DMS114 treated with DMSO at 0.1 percent for 48 hours (cell line): ENCODE measurements around the gene LANCL2.

Source experiments
- DNase-seq: peaks from one replicate; lab custom pipeline; 2025; ENCODE audit not compliant: unreplicated experiment; lab: John Stamatoyannopoulos, UW

LANCL2 gene

DNA sequence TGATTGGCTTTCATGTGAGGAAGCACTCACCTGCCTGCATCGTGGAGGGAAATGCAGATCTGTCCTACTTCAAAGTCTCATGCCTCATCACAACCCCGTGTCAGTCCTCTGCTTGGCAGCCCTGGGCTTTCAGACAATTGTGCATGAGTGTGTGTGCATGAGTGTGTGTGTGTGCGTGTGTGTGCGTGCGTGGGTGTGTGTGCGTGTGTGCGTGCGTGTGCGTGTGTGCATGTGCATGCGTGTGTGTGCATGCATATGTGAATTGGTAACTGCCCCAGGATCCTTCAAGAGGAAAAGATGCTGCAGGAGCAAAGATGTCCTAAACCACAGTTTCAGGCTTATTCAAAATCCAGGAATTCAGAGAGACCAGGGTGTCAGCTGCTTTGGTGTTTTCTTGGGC is 71.3 kb downstream of the LANCL2 start:
- DNase-seq: no peak

DNA sequence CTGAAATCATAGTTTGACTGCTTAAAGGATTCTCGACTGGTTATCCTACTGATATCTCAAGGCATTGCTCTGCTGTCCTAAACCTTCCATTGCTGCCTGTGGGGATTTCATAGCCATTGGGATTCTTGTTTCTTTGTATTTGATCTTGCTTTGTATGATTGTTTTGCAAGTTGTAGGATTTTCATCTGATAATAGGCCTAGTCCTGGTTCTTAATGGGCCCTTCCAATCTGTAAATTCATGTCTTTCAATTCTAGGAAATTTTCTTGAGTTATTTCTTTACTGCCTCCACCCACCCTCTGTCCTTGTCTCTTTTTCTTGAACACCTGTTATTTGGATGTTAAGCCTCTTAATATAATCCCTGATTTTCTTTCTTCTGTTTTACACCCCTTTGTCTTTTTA is 72.2 kb downstream of the LANCL2 start:
- no peak for DNase-seq

DNA sequence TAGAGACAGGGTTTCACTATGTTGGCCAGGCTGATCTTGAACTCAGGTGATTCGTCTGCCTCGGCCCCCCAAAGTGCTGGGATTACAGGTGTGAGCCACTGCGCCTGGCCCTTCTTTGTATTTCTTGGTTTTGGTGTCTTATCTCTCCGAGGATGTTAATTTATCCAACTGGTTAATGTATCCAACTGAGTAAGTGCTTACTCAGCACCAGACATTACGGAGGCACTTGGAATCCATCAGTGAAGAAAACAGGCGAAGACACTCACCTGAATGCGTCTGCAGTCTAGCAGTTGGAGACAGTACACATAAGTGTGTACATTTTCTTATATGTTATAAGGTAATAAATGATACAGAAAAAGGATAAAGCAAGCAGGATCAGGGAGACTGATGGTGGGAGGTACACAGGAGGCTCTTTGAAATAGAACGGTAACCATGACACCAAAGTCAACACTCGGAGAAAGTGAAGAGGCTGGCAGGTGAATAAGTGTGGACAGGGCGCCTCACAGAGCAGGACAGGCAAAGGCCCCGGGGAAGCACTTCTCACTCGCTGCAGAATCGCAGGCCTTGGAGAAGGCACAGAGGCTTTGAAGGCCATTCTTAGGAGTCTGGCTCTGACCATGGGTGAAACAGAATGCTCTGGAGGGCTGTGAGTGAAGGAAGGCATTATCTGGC is 73.1 kb downstream of the LANCL2 start:
- DNase-seq: no peak

DNA sequence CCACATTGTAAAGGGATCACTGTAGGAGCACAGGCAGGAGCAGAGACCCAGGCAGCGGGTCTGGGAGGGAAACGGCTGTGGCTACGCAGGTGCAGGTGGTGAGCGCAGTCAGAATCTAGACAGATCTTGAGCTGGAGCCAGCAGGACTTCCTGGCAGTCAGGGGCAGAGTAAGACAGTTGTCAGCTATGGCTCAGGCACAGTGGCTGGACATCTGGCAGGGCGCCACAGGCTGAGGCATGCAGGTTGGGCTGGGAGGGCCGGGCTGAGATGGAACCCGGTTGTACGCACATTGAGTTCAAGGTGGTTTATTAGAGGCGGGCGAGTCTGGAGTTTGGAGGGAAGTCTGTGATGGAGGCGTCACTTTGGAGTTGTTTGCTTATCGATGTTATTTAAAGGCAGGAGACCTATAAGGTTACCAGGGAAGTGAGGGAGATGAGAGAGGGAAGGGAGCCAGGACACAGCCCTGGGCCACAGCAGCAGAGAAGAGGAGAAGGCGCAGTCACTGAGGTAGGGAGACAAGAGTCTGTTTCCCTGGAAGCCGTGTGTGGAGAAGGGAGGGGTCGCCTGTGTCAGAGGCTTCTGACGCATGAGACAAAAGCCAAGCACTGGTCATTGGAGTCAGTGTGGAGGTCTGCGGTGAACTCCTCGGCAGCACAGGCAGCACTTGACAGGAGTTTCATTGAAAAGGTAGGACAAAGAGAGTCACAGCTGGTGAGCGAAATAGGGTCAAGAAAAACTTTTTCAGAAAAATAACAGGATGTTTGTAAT is 73.8 kb downstream of the LANCL2 start:
- DNase-seq: no peak

DNA sequence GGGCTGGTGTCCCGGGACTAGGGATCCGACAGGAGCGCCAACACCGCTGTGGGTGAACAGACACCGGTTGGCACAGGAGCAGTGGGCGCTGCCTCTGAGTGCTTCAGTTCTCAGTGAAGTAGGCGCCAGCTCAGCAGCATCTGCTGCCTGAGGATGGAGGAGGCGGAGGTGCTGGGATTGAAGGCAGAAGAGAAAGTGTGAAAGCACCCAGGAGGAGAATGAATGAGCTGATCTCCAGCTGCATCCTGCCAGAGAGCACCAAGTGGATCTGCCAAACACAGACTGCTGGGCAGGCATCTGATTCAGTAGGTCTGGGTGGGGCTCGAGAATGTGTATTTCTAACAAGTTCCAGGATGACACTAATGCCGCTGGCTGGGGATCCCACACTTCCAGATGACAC is 74.5 kb downstream of the LANCL2 start:
- no peak for DNase-seq

DNA sequence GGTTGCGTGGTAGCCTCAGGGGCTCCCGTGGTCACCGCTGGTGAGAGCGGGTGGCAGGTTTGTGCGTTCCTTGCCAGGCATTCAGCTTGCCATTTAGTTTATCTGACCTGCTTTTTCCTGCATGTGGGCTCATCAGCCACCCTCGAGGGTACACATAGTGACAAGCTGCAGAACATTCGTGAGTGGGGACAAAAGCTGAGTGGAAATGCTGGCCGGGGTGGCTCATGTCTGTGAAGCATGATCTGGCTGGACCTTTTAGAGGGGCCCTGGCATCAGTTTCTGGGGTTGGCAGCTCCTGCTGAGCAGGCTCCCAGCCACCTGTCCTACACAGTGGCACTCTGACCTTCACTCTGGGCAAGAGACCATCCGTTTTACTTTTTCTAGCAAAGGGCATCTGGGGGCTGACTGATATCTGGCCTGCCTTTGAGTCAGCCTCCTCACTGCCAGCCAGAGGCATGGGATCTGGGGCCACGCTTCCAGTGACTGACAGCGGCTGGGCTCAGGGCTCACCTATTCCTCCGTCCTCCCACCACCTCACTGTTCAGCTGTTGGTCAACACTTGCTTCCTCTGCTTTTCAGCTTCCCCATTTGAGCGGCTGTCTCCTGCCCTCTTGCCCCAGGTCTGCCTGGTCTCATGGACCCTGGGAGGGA is 75.0 kb downstream of the LANCL2 start:
- DNase-seq: no peak

DNA sequence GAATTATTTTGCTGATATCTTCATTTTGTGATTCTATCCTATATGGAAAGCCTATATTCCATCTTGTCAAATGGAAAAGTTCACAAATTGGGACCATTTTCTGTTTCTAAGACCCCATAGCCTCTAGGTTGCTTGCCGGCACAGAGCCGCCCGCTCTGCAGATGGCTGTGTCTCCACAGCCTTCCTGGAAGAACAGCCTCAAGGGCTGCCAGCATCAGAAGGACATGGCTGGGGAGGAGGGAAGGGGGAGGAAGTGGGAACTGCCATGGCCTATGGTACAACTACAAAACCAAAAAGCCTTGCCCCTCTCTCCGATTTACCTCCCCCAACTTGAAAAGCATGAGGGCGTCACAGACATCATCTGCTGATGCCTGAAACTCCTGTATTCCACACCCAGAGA is 75.9 kb downstream of the LANCL2 start:
- DNase-seq: no peak

DNA sequence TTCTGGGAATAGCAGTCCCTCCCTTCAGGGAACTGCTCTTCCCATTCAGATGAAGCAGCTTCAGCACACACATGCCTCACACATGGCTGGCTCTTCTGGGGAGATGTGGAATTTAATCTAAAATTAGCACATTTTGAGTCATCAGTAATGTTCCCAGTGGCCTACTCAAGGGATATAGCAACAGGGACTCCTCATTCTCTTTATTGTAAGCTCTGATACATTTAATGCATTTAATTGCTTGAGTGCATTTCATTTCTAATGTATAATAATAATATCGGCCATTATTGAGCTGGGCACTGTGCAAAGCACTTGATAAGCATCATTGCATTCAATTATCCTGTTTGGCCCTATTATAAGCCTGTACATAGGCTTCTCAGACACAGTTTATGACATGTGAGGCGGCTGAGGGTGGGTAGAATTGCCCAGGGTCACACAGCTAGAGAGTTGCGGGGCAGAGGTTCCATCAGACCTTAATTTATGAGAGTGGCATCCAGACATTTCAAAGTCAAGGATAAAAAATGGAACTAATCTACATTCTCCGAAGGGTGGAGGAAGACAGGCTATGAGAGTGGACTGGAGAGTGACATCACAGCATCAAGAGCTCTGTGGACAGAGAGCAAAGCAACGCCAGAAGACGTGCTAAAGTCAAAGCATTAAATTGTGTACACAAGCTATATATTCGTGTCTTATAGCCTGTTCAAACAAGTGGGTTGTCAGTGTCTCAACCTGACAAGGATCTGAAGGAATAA is 76.8 kb downstream of the LANCL2 start:
- DNase-seq: no peak

DNA sequence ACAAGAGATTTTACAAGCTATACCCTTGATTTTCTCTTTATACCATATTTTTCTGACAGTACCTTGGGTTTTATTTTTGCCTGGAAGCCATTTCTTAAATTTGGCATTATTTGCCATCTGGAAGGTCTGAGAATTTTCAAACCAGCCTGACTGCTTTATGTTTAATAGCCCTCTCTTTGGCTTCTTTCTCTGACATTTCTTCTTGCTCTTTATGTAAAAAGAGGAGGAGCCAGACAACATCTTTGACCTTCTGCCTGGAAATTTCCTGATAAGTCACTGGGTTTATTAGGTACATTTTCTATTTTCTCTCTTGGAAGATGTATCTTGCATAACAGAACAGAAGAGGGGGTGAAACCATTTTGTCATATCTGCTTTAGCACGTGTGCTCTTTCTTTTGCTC is 79.6 kb downstream of the LANCL2 start:
- DNase-seq: no peak

DNA sequence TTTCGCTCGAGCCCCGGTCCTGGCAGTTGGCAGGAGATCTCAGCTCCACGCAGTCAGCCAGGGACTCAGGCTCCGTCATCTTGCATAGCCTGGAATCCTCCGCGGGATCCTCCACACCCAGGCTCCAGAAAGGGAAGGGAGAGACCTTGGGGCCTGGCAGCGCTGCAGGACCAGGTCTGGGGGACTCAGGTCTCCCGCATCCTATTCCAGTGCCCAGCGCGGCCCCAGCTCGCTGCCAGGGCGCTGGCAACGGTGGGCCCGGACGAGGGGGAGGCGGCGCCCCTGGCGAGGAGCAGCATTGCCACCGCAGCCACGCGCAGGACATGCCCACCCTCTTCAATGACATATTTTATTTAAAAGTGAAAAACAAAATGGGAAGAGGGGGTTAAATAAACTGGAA is 83.4 kb downstream of the LANCL2 start:
- DNase-seq: no peak

DNA sequence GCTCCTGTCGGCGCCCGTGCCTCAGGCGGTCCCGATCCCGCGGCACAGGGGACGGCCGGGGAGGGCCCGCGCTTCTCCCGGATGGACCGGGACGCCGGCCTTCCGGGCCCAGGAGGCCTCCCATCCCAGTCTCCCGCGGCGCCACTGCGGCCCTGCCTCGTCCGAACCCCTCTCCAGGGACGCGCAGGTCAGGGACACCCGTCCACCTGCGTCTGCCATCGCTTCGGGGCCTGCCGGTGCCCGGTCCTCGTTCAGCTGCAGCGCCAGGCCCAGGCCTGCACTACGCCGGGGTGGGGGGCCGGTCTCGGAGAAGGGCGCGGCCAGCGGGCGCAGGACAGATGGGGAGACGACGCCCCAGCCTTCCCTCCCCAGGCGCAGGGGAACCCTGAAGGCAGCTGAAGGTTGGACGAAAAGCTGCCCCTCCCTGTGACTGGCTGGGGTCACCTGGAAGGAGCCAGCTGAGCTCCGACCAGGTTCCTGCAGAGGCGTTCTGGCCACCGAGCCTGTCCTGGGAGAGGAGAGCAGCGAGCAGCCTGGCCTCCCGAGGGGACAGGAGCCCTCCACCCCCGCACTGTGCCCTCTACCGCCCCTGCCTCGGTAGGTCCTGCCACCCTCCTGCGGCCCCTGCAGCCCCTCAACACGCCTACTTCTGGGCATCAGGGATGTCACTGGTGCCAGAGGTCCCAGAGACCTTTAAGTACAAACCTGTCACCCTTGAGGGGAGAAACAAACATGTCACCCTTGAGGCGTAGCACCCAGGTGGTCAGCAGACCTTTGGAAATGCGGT is 84.3 kb downstream of the LANCL2 start:
- no peak for DNase-seq

DNA sequence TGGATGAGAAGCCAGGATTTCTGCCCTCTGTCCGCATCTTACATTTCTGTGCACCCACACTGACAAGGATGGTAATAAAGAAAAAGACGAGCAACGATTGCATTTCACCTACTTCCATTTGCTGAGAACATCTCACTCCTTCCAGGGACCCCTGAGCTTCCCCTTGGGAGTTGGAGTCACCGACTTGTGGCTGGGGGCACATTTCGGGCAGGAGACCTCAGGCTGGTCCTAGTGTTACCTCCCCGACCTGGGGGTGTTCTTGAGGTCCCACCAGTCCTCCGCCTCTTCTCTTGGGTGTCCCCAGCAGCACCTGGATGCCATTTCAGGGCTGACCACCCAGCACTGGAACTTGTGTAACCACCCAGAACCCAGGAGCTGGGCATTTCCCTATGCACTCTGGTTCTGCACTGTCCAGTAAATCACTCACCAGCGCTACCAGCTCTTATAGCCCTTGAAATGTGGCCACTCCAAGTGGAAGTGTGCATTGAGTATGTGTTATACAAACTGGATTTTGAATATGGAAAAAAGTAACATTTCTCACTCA is 84.9 kb downstream of the LANCL2 start:
- DNase-seq: no peak

DNA sequence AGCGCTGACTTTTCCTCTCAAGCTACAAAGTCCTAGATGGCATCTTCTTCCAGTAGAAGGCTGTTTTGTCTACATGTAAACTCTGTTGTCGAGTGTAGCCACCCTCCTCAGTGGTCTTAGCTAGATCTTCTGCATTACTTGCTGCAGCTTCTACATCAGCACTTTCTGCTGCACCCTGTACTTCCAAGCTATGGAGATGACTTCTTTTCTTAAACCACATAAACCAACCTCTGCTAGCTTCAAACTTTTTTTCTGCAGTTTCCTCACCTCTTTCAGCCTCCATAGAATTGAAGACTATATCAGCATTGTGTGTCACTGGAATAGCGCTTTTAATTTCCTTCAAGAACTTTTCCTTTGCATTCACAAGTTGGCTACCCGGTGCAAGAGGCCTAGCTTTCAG is 87.8 kb downstream of the LANCL2 start:
- no peak for DNase-seq

DNA sequence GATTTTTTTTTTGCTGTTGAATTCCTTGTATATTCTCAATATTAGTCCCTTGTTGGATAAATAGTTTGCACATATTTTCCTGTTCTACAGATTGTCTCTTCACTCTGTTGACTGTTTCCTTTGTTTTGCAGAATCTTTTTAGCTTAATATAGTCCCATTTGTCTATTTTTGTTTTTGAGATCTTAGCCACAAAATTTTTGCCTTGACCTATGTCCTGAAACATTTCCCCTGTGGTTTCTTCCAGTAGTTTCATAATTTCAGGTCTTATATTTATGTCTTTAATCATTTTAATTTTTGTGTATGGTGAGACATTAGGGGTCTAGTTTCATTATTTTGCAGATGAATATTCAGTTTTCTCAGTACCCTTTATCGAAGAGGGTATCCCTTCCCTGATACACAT is 92.7 kb downstream of the LANCL2 start:
- DNase-seq: no peak

DNA sequence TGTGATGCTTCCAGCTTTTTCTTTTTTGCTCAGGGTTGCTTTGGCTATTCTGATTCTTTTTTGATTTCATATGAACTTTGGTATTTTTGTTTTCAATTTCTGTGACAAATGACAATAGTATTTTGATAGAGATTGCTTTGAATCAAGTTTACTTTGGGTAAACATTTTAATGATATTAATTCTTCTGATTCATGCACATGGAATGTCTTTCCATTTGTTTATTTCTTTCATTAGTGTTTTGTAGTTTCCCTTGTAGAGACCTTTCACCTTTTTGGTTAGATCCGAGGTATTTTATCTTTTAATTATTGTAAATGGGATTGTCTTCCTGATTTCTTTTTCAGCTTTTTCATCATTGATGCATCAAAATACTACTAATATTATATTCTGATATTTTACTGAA is 93.2 kb downstream of the LANCL2 start:
- no peak for DNase-seq

DNA sequence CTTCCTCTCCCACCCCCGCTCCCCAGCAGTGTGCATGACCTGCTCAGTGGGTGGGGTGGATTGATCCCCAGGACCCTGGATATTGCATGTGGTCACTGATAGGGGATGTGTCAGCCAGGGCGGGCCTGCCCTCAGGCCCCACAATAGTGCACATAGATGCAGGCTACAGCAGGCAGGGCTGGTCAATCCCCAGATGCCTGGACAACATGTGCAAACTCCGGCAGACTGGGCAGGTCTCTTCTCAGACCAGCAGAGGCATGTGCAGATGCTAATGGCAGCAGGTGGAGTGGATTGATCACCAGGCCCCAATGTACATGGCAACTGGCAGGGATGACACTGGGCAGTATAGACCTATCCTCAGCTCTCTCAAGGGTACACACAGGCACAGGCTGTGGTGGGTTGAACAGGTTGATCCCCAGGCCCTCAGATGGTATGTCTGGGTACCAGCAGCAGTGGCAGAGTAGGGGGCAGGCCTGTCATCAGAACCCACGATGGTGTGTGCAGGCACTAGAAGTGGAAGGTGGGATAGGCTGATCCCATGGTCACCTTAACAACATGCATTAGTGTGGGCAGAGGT is 98.6 kb downstream of the LANCL2 start:
- no peak for DNase-seq

DNA sequence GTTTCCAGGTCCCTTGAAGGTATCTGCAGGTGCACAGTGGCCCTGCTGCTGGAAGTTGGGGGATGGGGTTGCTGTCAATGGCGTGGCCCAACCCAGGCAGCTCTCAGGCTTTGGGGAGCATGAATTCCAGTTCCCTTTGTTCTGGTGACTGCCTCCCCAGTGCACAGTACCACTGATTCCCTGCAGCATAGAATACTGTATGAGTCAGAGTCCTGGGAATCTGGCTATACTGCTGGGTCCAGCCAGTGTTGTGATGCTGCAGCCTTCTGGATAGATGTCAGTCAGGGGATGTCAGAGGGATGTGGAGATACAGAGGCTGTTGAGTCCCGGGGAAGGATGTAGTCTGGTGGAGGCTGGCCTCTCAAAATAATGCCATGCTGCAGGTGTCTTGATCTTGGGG is 99.3 kb downstream of the LANCL2 start:
- DNase-seq: no peak

DNA sequence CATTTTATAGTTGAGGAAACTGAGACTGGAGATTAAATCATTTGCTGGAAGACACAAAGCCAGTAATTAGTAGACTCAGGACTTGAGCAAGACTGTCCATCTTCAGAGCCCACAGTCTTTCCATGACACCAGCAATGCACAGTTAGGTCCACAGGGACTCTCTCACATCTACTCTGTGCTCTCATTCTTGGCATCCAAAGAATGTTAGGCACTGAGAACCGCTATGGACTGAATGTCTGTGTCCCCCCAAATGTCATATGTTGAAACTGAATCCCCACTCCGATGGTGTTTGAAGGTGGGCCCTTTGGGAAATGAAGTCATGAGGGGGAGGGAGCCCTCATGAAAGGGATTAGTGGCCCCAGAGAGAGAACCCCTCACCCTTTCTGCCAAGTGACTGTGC is 100.6 kb downstream of the LANCL2 start:
- no peak for DNase-seq

DNA sequence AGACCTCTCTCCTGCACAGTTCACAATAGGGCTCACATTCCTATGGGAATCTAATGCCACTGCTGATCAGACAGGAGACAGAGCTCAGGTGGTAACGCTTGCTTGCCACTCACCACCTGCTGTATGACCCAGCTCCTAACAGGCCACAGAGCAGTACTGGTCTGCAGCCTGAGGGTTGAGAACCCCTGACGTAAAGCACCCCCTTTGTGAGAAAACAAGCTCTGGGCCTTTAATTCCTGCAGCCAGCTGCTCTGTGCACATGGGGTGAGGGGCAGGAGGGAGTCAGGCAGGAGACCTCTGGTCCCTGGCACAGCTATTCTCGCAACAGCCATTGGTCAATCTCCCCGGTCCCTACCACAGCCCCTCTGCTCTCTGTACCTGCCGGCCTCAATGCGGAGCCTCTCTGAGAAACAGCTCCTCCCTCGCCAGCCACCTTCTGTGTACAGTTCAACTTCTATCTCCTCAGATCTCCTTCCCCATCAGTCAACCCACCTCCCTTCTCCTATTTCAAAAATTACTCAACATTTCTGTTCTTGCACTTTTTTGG is 102.0 kb downstream of the LANCL2 start:
- no peak for DNase-seq

DNA sequence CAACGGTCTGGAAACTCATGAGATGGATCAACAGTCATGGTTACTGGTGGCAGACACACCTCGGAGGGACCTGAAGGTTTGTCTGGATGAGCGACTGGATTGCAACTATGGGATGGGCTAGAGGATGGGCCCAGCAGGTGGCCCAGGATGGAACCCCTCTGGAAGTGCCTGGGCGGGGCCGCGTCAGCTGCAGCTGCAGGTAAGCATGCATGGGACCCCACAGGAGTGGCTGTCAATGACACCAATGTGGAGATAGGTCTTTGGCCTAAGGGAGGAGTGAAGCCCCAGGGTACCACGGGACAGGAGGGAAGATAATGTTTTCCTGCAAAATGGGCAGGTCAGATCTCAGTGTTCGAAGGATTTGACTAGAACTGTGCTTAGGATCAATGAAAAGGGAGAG is 103.4 kb downstream of the LANCL2 start:
- no peak for DNase-seq
